Epidermal melanocyte (primary cell): ENCODE data around the gene TEX13B.
"Not testable (repeated sequence)": the region's sequence is repeated elsewhere in the genome, so short reads cannot be mapped to it uniquely, and the experiment has no call there.

Experiments used
- DNase-seq: peaks from one replicate; pipeline ENCODE4 v3.0.0; 2011; ENCODE audit warnings: low spot score; ENCODE audit not compliant: insufficient read length

The TEX13B gene

GRCh38 chrX:107982356-107982755 is at the start of gene TEX13B:
TEX13B (minus strand) TSS chrX:107982370; CDS start chrX:107982127, 243 bp downstream.
- no peak for DNase-seq

GRCh38 chrX:108029928-108030711 is 48.0 kb upstream of the TEX13B start:
- DNase-seq, result no peak

GRCh38 chrX:108028854-108029253 is 46.7 kb upstream of the TEX13B start:
- DNase-seq, result no peak

- DNase-seq, result no peak
Measured at GRCh38 chrX:108025954-108026600, 43.9 kb upstream of the TEX13B start.

GRCh38 chrX:108025376-108025775 is 43.2 kb upstream of the TEX13B start:
- no peak for DNase-seq

GRCh38 chrX:108022491-108023089 is 40.4 kb upstream of the TEX13B start:
- DNase-seq, result no peak

- DNase-seq, result no peak
Measured at GRCh38 chrX:108020631-108021030, 38.5 kb upstream of the TEX13B start.

GRCh38 chrX:108019382-108019875 is 37.3 kb upstream of the TEX13B start:
- DNase-seq, result no peak

- DNase-seq, result no peak
Measured at GRCh38 chrX:108018656-108019381, 36.6 kb upstream of the TEX13B start.

- DNase-seq, result no peak
Measured at GRCh38 chrX:108001218-108001814, 19.1 kb upstream of the TEX13B start.

GRCh38 chrX:108000751-108001150 is 18.6 kb upstream of the TEX13B start:
- no peak for DNase-seq

GRCh38 chrX:107996124-107996523 is 14.0 kb upstream of the TEX13B start:
- DNase-seq, result no peak

- no peak for DNase-seq
Measured at GRCh38 chrX:107985033-107985432, 2.9 kb upstream of the TEX13B start.

GRCh38 chrX:107979534-107979933 is 2.6 kb downstream of the TEX13B start:
- DNase-seq, result no peak

- no peak for DNase-seq
Measured at GRCh38 chrX:107978707-107979307, 3.4 kb downstream of the TEX13B start.

- DNase-seq, result no peak
Measured at GRCh38 chrX:107978071-107978470, 4.1 kb downstream of the TEX13B start.

- DNase-seq, result no peak
Measured at GRCh38 chrX:107971636-107972035, 10.5 kb downstream of the TEX13B start.

GRCh38 chrX:107970073-107970472 is 12.1 kb downstream of the TEX13B start:
- no peak for DNase-seq

- DNase-seq, result no peak
Measured at GRCh38 chrX:107968623-107969022, 13.5 kb downstream of the TEX13B start.

GRCh38 chrX:107955337-107955736 is 26.8 kb downstream of the TEX13B start:
- not testable (repeated sequence) for DNase-seq

GRCh38 chrX:107940095-107940494 is 42.1 kb downstream of the TEX13B start:
- DNase-seq, result no peak
